Measurements from ENCODE around the gene CNNM4.

The CNNM4 gene

DNA sequence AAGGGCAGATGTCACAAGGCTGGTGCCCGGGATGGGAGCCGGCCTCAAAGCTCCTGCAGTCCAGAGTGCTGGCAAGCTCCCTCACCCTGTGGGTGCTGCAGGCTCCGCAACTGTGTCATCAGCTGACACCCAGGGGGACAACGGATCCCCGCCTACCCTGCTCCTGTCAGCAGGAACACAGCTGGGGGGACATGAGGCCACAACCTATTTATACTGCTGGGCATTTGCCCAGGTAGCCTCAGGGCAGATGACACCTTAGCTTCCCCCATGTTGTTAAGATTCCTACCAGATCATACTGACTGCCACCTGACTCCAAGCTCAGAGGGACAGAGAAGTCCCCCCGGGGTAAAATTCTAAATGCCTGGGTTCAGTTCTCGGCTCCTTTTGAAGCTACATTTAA, 81.9 kb downstream of the CNNM4 start:
- H3K4me2 ChIP-seq (ENCODE audit: insufficient read depth, low read length) = no peak overlapping the region
- H3K9me3 ChIP-seq (ENCODE audit: insufficient read depth, low read length, severe bottlenecking) = no peaks in the 10 kb centered on the region
- TF ChIP-seq, protein P1, sequence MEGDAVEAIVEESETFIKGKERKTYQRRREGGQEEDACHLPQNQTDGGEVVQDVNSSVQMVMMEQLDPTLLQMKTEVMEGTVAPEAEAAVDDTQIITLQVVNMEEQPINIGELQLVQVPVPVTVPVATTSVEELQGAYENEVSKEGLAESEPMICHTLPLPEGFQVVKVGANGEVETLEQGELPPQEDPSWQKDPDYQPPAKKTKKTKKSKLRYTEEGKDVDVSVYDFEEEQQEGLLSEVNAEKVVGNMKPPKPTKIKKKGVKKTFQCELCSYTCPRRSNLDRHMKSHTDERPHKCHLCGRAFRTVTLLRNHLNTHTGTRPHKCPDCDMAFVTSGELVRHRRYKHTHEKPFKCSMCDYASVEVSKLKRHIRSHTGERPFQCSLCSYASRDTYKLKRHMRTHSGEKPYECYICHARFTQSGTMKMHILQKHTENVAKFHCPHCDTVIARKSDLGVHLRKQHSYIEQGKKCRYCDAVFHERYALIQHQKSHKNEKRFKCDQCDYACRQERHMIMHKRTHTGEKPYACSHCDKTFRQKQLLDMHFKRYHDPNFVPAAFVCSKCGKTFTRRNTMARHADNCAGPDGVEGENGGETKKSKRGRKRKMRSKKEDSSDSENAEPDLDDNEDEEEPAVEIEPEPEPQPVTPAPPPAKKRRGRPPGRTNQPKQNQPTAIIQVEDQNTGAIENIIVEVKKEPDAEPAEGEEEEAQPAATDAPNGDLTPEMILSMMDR (IDR thresholded peaks at IDR 0.05; ENCODE audit: borderline replicate concordance, extremely low read depth, low read length, poor library complexity, severe bottlenecking) = no peak
- TF ChIP-seq EZH2 (IDR thresholded peaks at IDR 0.05; ENCODE audit: borderline replicate concordance, low read depth, low read length, severe bottlenecking) = no peak
- no peaks in the 10 kb centered on the region for H3K27me3 ChIP-seq (ENCODE audit: insufficient read depth, low read length, poor library complexity)
- no peak overlapping the region; the same call in 1 of the 2 replicates for H3K27ac ChIP-seq (ENCODE audit: low read length)
- no peak for ATAC-seq (ENCODE audit: insufficient read depth, low read depth)
- H3K79me2 ChIP-seq (ENCODE audit: insufficient read depth, low read length) = no peaks in the 10 kb centered on the region
- H3K9ac ChIP-seq (ENCODE audit: low read depth, low read length) = no peak overlapping the region
- H2AFZ ChIP-seq (ENCODE audit: low read depth, low read length) = no peak overlapping the region
- no peaks in the 10 kb centered on the region for H3K4me1 ChIP-seq (ENCODE audit: insufficient read depth, low read length)
- H4K20me1 ChIP-seq (ENCODE audit: insufficient read depth, low read length) = peaks cover 8% of the 10 kb centered on the region
- H3K4me3 ChIP-seq (ENCODE audit: low read depth in 1 of 2, low read length in 2 of 2) = no peak overlapping the region
- DNase-seq = no peak
- peaks cover 46% of the 10 kb centered on the region for H3K36me3 ChIP-seq (ENCODE audit: insufficient read depth, low read length)

DNA sequence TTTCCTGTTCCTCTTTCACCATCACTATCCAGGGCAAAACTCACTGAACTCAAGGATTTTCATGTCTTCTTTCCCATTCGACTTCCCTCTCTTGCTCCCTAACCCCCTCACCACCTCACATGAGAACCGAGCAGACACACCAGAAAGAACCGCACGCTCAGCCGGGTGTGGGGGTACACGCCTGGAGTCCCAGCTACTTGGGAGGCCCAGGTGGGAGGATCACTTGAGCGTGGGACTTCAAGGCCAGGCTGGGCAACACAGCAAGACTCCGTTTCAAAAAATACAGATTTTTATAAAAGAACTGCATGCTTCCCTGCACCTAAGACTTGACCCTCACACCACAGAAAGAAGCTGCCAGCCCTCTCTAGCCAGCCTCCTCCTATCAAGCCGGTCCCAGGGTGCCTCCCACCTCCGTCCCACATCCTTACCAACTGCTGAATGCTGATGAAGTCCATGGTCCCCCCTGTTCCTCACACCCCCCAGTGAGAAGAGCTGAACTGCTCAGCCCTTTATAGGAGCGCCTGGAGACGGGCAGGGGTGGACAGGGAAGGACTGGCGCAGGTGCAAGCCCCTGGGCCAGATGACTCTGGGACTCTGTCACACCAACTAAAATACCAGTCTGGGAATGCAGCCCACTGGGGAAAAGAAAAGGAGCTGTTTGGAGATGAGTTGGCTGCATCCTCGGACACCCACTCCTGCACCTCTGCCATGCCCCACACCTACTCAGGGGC, 83.0 kb downstream of the CNNM4 start, which contains the start of gene ANKRD23:
Gene ANKRD23 (minus strand): TSS at position 484 of the 731 bp plus-strand sequence. CDS start 29 bp downstream, at position 455.
- H4K20me1 ChIP-seq (ENCODE audit: insufficient read depth, low read length) = no peaks in the 10 kb centered on the region; the same call in none of the 2 replicates
- TF ChIP-seq EZH2 (IDR thresholded peaks at IDR 0.05; ENCODE audit: borderline replicate concordance, low read depth, low read length, severe bottlenecking) = no peak
- TF ChIP-seq, protein P1 (IDR thresholded peaks at IDR 0.05; ENCODE audit: borderline replicate concordance, extremely low read depth, low read length, poor library complexity, severe bottlenecking) = no peak
- H3K27ac ChIP-seq (ENCODE audit: low read length) = peak within 1 kb of the TSS; percentile 47; the same call in 1 of the 2 replicates
- H3K27me3 ChIP-seq (ENCODE audit: insufficient read depth, low read length, poor library complexity) = no peaks in the 10 kb centered on the region
- H3K36me3 ChIP-seq (ENCODE audit: insufficient read depth, low read length) = peaks cover 46% of the 10 kb centered on the region
- no peaks in the 10 kb centered on the region for H3K9me3 ChIP-seq (ENCODE audit: insufficient read depth, low read length, severe bottlenecking)
- ATAC-seq (ENCODE audit: insufficient read depth, low read depth) = no peak
- no peak within 1 kb of the TSS for H2AFZ ChIP-seq (ENCODE audit: low read depth, low read length)
- H3K4me3 ChIP-seq (ENCODE audit: low read depth in 1 of 2, low read length in 2 of 2) = no peak within 1 kb of the TSS
- no peaks in the 10 kb centered on the region for H3K4me1 ChIP-seq (ENCODE audit: insufficient read depth, low read length)
- H3K9ac ChIP-seq (ENCODE audit: low read depth, low read length) = no peak within 1 kb of the TSS
- DNase-seq = no peak
- H3K4me2 ChIP-seq (ENCODE audit: insufficient read depth, low read length) = no peak within 1 kb of the TSS
- no peaks in the 10 kb centered on the region for H3K79me2 ChIP-seq (ENCODE audit: insufficient read depth, low read length)

DNA sequence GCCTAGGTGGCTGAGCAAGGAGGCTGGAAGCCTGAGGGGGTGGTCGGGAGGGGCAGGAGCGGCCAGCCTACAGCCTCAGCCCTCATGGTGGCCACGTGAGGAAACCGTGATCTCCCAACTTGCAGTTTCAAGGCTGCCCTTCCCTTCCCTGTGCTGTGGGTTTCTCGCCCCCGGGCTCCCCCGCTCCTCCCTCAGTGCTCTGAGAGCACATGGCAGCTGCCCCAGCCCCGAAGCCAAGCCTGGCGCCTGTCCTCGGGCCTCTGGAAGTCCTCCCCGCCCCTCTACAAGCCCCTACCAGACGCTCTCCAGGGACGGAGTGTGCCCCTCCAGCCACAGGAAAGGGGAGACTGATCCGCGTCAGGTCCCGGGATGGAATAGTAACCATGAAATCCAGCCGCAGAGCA, 83.7 kb downstream of the CNNM4 start:
- peaks cover 42% of the 10 kb centered on the region for H3K36me3 ChIP-seq (ENCODE audit: insufficient read depth, low read length)
- H2AFZ ChIP-seq (ENCODE audit: low read depth, low read length) = no peak overlapping the region
- H3K79me2 ChIP-seq (ENCODE audit: insufficient read depth, low read length) = no peaks in the 10 kb centered on the region
- H4K20me1 ChIP-seq (ENCODE audit: insufficient read depth, low read length) = no peaks in the 10 kb centered on the region; the same call in none of the 2 replicates
- no peak overlapping the region for H3K27ac ChIP-seq (ENCODE audit: low read length)
- H3K4me1 ChIP-seq (ENCODE audit: insufficient read depth, low read length) = no peaks in the 10 kb centered on the region
- no peaks in the 10 kb centered on the region for H3K27me3 ChIP-seq (ENCODE audit: insufficient read depth, low read length, poor library complexity)
- no peak for DNase-seq
- no peak for ATAC-seq (ENCODE audit: insufficient read depth, low read depth)
- H3K4me3 ChIP-seq (ENCODE audit: low read depth in 1 of 2, low read length in 2 of 2) = no peak overlapping the region
- no peaks in the 10 kb centered on the region for H3K9me3 ChIP-seq (ENCODE audit: insufficient read depth, low read length, severe bottlenecking)
- H3K4me2 ChIP-seq (ENCODE audit: insufficient read depth, low read length) = no peak overlapping the region
- TF ChIP-seq, protein P1 (IDR thresholded peaks at IDR 0.05; ENCODE audit: borderline replicate concordance, extremely low read depth, low read length, poor library complexity, severe bottlenecking) = no peak
- TF ChIP-seq EZH2 (IDR thresholded peaks at IDR 0.05; ENCODE audit: borderline replicate concordance, low read depth, low read length, severe bottlenecking) = no peak
- H3K9ac ChIP-seq (ENCODE audit: low read depth, low read length) = no peak overlapping the region

All from DND-41 (cell line).